SK-N-SH (cell line): ENCODE data around the gene PLAC8. TPM values are rescaled to one million over a fixed set of nuclear protein-coding genes. Genes with fewer than 3 reads are reported as not detected.

Experiments
- CTCF ChIA-PET: fragments of 300-600, 350-600 bp; formaldehyde crosslinking; extraction: SDS; loops from one replicate; lab custom pipeline; 2021; lab: Yijun Ruan, JAX
- POLR2A ChIA-PET: fragments of 350-600 bp; sonication (Branson Sonifier 250); formaldehyde crosslinking; extraction: SDS; loops from one replicate; lab custom pipeline; 2020; ENCODE audit warnings: antibody characterized with exemption, inconsistent platforms; lab: Yijun Ruan, JAX
- DNase-seq: peaks from one replicate; pipeline ENCODE4 v3.0.0; 2012
- H2AFZ ChIP-seq: fragments of 200-600 bp; sonication (generic); 2 replicates; pipeline ENCODE4 v1.8.1; 2016; ENCODE audit warnings: antibody characterized with exemption, mild to moderate bottlenecking, low read depth
- H3F3A ChIP-seq: fragments of 200-600 bp; sonication (generic); replicated peaks from 2 replicates; pipeline ENCODE3; 2016; ENCODE audit warnings: antibody characterized with exemption, mild to moderate bottlenecking; ENCODE audit not compliant: insufficient read depth
- H3K27ac ChIP-seq, 2 experiments: fragments of 200-500 bp in 1 of 2; fragments of 200-600 bp in 1 of 2; sonication (Bioruptor generic) in 1 of 2; sonication (generic), shearing (Covaris generic) in 1 of 2; 2 replicates each; pipeline versions ENCODE4 v1.5.1 to v1.6.1; 2014 to 2016; ENCODE audit warnings: low read depth in 2 of 2, inconsistent platforms in 1 of 2, low read length in 1 of 2, mild to moderate bottlenecking in 1 of 2, mixed read lengths in 1 of 2
- H3K27me3 ChIP-seq: fragments of 200-600 bp; sonication (generic), shearing (Covaris generic); 2 replicates; pipeline ENCODE4 v1.6.1; 2016; ENCODE audit warnings: mixed run types; ENCODE audit not compliant: insufficient read depth
- H3K36me3 ChIP-seq, 2 experiments: fragments of 200-500 bp in 1 of 2; fragments of 200-600 bp in 1 of 2; sonication (Bioruptor generic) in 1 of 2; sonication (generic) in 1 of 2; replicated peaks in 1 of 2; 2 replicates each; pipeline versions ENCODE3 to v1.5.1; 2014 to 2016; ENCODE audit warnings: low read length in 1 of 2, mild to moderate bottlenecking in 1 of 2; ENCODE audit not compliant: insufficient read depth in 2 of 2, control insufficient read depth in 1 of 2
- H3K4me1 ChIP-seq, 2 experiments: fragments of 200-500 bp in 1 of 2; fragments of 200-600 bp in 1 of 2; sonication (Bioruptor generic) in 1 of 2; sonication (generic), shearing (Covaris generic) in 1 of 2; 2 replicates each; pipeline versions ENCODE4 v1.5.1 to v1.6.1; 2014 to 2016; ENCODE audit warnings: low read depth in 1 of 2, low read length in 1 of 2, mixed run types in 1 of 2; ENCODE audit not compliant: insufficient read depth in 2 of 2, control insufficient read depth in 1 of 2
- H3K4me2 ChIP-seq: fragments of 200-600 bp; sonication (generic), shearing (Covaris generic); 2 replicates; pipeline ENCODE4 v1.6.1; 2017; ENCODE audit warnings: mixed run types
- H3K4me3 ChIP-seq, 2 experiments: fragments of 200-500 bp in 1 of 2; fragments of 200-600 bp in 1 of 2; sonication (Bioruptor generic) in 1 of 2; sonication (generic), shearing (Covaris generic) in 1 of 2; 2 replicates each; pipeline versions ENCODE4 v1.5.1 to v1.8.1; 2014 to 2016; ENCODE audit warnings: low read depth in 2 of 2, inconsistent platforms in 1 of 2, low read length in 1 of 2, mild to moderate bottlenecking in 1 of 2, mixed read lengths in 1 of 2, moderate library complexity in 1 of 2
- H3K79me2 ChIP-seq: fragments of 200-600 bp; sonication (generic); 2 replicates; pipeline ENCODE4 v1.8.1; 2017; ENCODE audit warnings: mild to moderate bottlenecking; ENCODE audit not compliant: insufficient read depth
- H3K9ac ChIP-seq: fragments of 200-600 bp; sonication (generic); 2 replicates; pipeline ENCODE4 v1.6.1; 2017; ENCODE audit warnings: mixed run types
- H3K9me2 ChIP-seq: fragments of 200-600 bp; sonication (generic); 2 replicates; pipeline ENCODE4 v1.6.1; 2017; ENCODE audit warnings: mixed run types
- H3K9me3 ChIP-seq: fragments of 200-600 bp; sonication (generic); 2 replicates; pipeline ENCODE4 v1.6.1; 2017; ENCODE audit warnings: mixed run types, mild to moderate bottlenecking, moderate library complexity
- H4K20me1 ChIP-seq: fragments of 200-600 bp; sonication (generic); 2 replicates; pipeline ENCODE4 v1.6.1; 2017; ENCODE audit warnings: mild to moderate bottlenecking, mixed run types; ENCODE audit not compliant: insufficient read depth
- CHD2 ChIP-seq: fragments of 150-350 bp; IDR thresholded peaks from 2 replicates; pipeline ENCODE4 v1.6.1; 2018; ENCODE audit warnings: low read length; ENCODE audit not compliant: partially characterized antibody
- CTCF ChIP-seq: fragments of 200-600 bp; sonication (generic); IDR thresholded peaks from 2 replicates; pipeline ENCODE4 v1.6.1; 2017; ENCODE audit warnings: antibody characterized with exemption, mild to moderate bottlenecking, moderate library complexity
- GABPA ChIP-seq: IDR thresholded peaks from 2 replicates; pipeline ENCODE4 v1.4.0; 2012; ENCODE audit warnings: low read depth, mild to moderate bottlenecking
- JUND ChIP-seq: IDR thresholded peaks from 2 replicates; pipeline ENCODE4 v1.4.0; 2012
- MAX ChIP-seq: IDR thresholded peaks from 2 replicates; pipeline ENCODE4 v1.4.0; 2012; ENCODE audit warnings: low read depth
- MEF2A ChIP-seq: IDR thresholded peaks from 2 replicates; pipeline ENCODE4 v1.4.0; 2012; ENCODE audit warnings: low read depth, borderline replicate concordance
- NFIC ChIP-seq: IDR thresholded peaks from 2 replicates; pipeline ENCODE4 v1.4.0; 2012; ENCODE audit warnings: borderline replicate concordance
- RFX5 ChIP-seq: IDR thresholded peaks from 2 replicates; pipeline ENCODE4 v1.6.1; 2012; ENCODE audit warnings: mild to moderate bottlenecking, improper control_type of control experiment, low read length
- RXRA ChIP-seq: IDR thresholded peaks from 2 replicates; pipeline ENCODE4 v1.4.0; 2012; ENCODE audit warnings: low read depth, mild to moderate bottlenecking, borderline replicate concordance
- SIN3A ChIP-seq: IDR thresholded peaks from 2 replicates; pipeline ENCODE4 v1.6.1; 2012; ENCODE audit warnings: low read depth, mild to moderate bottlenecking, low read length, moderate library complexity, borderline replicate concordance
- SMC3 ChIP-seq: IDR thresholded peaks from 2 replicates; pipeline ENCODE4 v1.6.1; 2012; ENCODE audit warnings: low read depth, low read length, improper control_type of control experiment
- WGBS: methylation state at CpG from one replicate; pipeline ENCODE4 v1.1.6; 2017; ENCODE audit warnings: low lambda C conversion rate; 5-methylcytosine and 5-hydroxymethylcytosine counted together
- polyA plus RNA-seq, 3 experiments: library from polyadenylated mRNA; depleted of rRNA; stranded (reverse); fragments of >200 nt; gene quantifications; 2 replicates each; pipeline ENCODE4 v1.2.3, GENCODE V29; 2012
- TF ChIP-seq, protein P1 (sequence below): IDR thresholded peaks from 2 replicates; pipeline ENCODE4 v1.4.0; 2012; ENCODE audit warnings: low read depth, borderline replicate concordance
- TF ChIP-seq, protein P2 (sequence below): IDR thresholded peaks from 2 replicates; pipeline ENCODE4; 2012
- TF ChIP-seq, protein P3 (sequence below): IDR thresholded peaks from 2 replicates; pipeline ENCODE4 v1.4.0; 2012; ENCODE audit warnings: low read depth, borderline replicate concordance

The PLAC8 gene
- polyA plus RNA-seq, 1 of the 3 experiments (the other 2 are of a cell fraction): 11.3 TPM

- POLR2A ChIA-PET: no interaction called here
- no peaks in the 10 kb centered on the region for H3K9me2 ChIP-seq
- H3F3A ChIP-seq: peaks cover 26% of the 10 kb centered on the region
- H3K4me3 ChIP-seq: no peak overlapping the region
- no peak for DNase-seq
- no peaks in the 10 kb centered on the region for H3K36me3 ChIP-seq
- no peak overlapping the region for H3K9ac ChIP-seq
- H3K79me2 ChIP-seq: no peaks in the 10 kb centered on the region; the same call in 1 of the 2 replicates
- CTCF ChIA-PET: interaction anchor here (0.6 kb wide), 1 partner anchor 33 kb away, joined by 3 read pairs; no protein-coding TSS in a partner anchor
- no peaks in the 10 kb centered on the region for H3K27me3 ChIP-seq
- no peaks in the 10 kb centered on the region for H4K20me1 ChIP-seq
- H2AFZ ChIP-seq: no peak overlapping the region
- H3K9me3 ChIP-seq: no peaks in the 10 kb centered on the region
- TF ChIP-seq, protein P1, sequence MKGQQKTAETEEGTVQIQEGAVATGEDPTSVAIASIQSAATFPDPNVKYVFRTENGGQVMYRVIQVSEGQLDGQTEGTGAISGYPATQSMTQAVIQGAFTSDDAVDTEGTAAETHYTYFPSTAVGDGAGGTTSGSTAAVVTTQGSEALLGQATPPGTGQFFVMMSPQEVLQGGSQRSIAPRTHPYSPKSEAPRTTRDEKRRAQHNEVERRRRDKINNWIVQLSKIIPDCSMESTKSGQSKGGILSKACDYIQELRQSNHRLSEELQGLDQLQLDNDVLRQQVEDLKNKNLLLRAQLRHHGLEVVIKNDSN: no peak
- TF ChIP-seq SMC3 (no peak), NFIC (no peak), GABPA (no peak), JUND (no peak), MAX (no peak), RFX5 (no peak), CHD2 (no peak), CTCF (no peak), RXRA (no peak), MEF2A (no peak), SIN3A (no peak)
- TF ChIP-seq, protein P2, sequence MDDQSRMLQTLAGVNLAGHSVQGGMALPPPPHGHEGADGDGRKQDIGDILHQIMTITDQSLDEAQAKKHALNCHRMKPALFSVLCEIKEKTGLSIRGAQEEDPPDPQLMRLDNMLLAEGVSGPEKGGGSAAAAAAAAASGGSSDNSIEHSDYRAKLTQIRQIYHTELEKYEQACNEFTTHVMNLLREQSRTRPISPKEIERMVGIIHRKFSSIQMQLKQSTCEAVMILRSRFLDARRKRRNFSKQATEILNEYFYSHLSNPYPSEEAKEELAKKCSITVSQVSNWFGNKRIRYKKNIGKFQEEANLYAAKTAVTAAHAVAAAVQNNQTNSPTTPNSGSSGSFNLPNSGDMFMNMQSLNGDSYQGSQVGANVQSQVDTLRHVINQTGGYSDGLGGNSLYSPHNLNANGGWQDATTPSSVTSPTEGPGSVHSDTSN: no peak
- TF ChIP-seq, protein P3, sequence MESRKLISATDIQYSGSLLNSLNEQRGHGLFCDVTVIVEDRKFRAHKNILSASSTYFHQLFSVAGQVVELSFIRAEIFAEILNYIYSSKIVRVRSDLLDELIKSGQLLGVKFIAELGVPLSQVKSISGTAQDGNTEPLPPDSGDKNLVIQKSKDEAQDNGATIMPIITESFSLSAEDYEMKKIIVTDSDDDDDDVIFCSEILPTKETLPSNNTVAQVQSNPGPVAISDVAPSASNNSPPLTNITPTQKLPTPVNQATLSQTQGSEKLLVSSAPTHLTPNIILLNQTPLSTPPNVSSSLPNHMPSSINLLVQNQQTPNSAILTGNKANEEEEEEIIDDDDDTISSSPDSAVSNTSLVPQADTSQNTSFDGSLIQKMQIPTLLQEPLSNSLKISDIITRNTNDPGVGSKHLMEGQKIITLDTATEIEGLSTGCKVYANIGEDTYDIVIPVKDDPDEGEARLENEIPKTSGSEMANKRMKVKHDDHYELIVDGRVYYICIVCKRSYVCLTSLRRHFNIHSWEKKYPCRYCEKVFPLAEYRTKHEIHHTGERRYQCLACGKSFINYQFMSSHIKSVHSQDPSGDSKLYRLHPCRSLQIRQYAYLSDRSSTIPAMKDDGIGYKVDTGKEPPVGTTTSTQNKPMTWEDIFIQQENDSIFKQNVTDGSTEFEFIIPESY: no peak
- TF ChIP-seq, all 33 proteins: peak for 0
- peaks cover 0 to 3% of the 10 kb centered on the region in 2 experiments; a peak in 1 of 4 replicates for H3K4me1 ChIP-seq
- WGBS: 96% methylated on average over 7 of the region's 9 CpGs
- no peak overlapping the region for H3K27ac ChIP-seq
- H3K4me2 ChIP-seq: no peak overlapping the region
Observed at GRCh38 chr4:83107631-83108030, 6.9 kb downstream of the PLAC8 start.
